NCI-H146 treated with DMSO at 0.1 percent for 48 hours (cell line): ENCODE measurements around the gene ARHGAP10.

Experiments used
- DNase-seq: peaks from one replicate; lab custom pipeline; 2025; ENCODE audit not compliant: unreplicated experiment; lab: John Stamatoyannopoulos, UW

The ARHGAP10 gene

GRCh38 chr4:147944249-147944648 lies 212.4 kb downstream of the ARHGAP10 start:
- no peak for DNase-seq

GRCh38 chr4:147944670-147945260 lies 212.9 kb downstream of the ARHGAP10 start:
- DNase-seq, result no peak

- no peak for DNase-seq
Observed at GRCh38 chr4:147948336-147948735, 216.4 kb downstream of the ARHGAP10 start.

GRCh38 chr4:147950261-147950660 lies 218.4 kb downstream of the ARHGAP10 start:
- no peak for DNase-seq

- DNase-seq, result no peak
Observed at GRCh38 chr4:147950841-147951240, 219.0 kb downstream of the ARHGAP10 start.

GRCh38 chr4:147954850-147955249 lies 223.0 kb downstream of the ARHGAP10 start:
- no peak for DNase-seq

GRCh38 chr4:147955827-147956558 lies 224.1 kb downstream of the ARHGAP10 start:
- no peak for DNase-seq

GRCh38 chr4:147957446-147957845 lies 225.6 kb downstream of the ARHGAP10 start:
- no peak for DNase-seq

GRCh38 chr4:147958057-147958456 lies 226.2 kb downstream of the ARHGAP10 start:
- no peak for DNase-seq

GRCh38 chr4:147958489-147959065 lies 226.7 kb downstream of the ARHGAP10 start:
- no peak for DNase-seq

- DNase-seq, result no peak
Observed at GRCh38 chr4:147960971-147961370, 229.1 kb downstream of the ARHGAP10 start.

- no peak for DNase-seq
Observed at GRCh38 chr4:147963839-147964238, 232.0 kb downstream of the ARHGAP10 start.

- DNase-seq, result no peak
Observed at GRCh38 chr4:147964266-147964880, 232.5 kb downstream of the ARHGAP10 start.

GRCh38 chr4:147965056-147965455 lies 233.2 kb downstream of the ARHGAP10 start:
- no peak for DNase-seq

GRCh38 chr4:147965873-147966272 lies 234.0 kb downstream of the ARHGAP10 start:
- no peak for DNase-seq

GRCh38 chr4:147968641-147969040 lies 236.8 kb downstream of the ARHGAP10 start:
- no peak for DNase-seq

GRCh38 chr4:147969573-147970385 lies 237.9 kb downstream of the ARHGAP10 start:
- DNase-seq, result no peak

- DNase-seq, result no peak
Observed at GRCh38 chr4:147971116-147971515, 239.2 kb downstream of the ARHGAP10 start.

- no peak for DNase-seq
Observed at GRCh38 chr4:147975325-147975724, 243.4 kb downstream of the ARHGAP10 start.

- DNase-seq, result no peak
Observed at GRCh38 chr4:147975933-147976928, 244.3 kb downstream of the ARHGAP10 start.
